Astrocyte (in vitro differentiated cells and primary cell): Measurements from ENCODE around the gene ACAD8.

Experiments used
- CTCF ChIP-seq: IDR thresholded peaks from 2 replicates; pipeline ENCODE4 v1.5.1; 2011; ENCODE audit warnings: low read depth, mild to moderate bottlenecking, inconsistent platforms, low read length, moderate library complexity; ENCODE audit not compliant: insufficient read depth
- EZH2 ChIP-seq: IDR thresholded peaks from 2 replicates; pipeline ENCODE4 v1.6.1; 2012; ENCODE audit warnings: mild to moderate bottlenecking, low read length, inconsistent platforms; ENCODE audit not compliant: insufficient read depth

GRCh38 chr11:134290646-134291045 lies 37.3 kb downstream of the ACAD8 start:
- TF ChIP-seq CTCF (no peak), EZH2 (no peak)
